H1 (cell line): Measurements from ENCODE around the gene CAPN1. TPM values are rescaled to one million over a fixed set of nuclear protein-coding genes. Genes with fewer than 3 reads are reported as not detected.
A peak's percentile ranks its signal among the peaks of the same experiment; 100 is the strongest.

ENCODE experiments used
- CTCF ChIA-PET: fragments of 300-600 bp; sonication (Branson Sonifier 250); formaldehyde crosslinking; loops from one replicate; lab custom pipeline; 2021; ENCODE audit not compliant: partially characterized antibody; lab: Charles Lee
- POLR2A ChIA-PET: fragments of 300-600 bp; sonication (Branson Sonifier 250); formaldehyde crosslinking; loops from one replicate; lab custom pipeline; 2021; ENCODE audit warnings: inconsistent platforms; ENCODE audit not compliant: partially characterized antibody; lab: Charles Lee
- DNase-seq, 2 experiments: peaks; one replicate each; pipeline versions ENCODE4 v3.0.0 to v3.0.0-alpha.2; 2010 to 2022; ENCODE audit warnings: low spot score in 2 of 2, low read depth in 1 of 2, mixed read lengths in 1 of 2
- FAIRE-seq: peaks from 2 replicates; lab custom pipeline; 2011; peaks lifted over from hg19 to GRCh38; lab: Jason Lieb, UNC
- H2AFZ ChIP-seq: 2 replicates; pipeline ENCODE4 v1.8.1; 2012; ENCODE audit warnings: low read length, inconsistent platforms
- H2AK5ac ChIP-seq: 2 replicates; pipeline ENCODE4 v1.6.1; 2013; ENCODE audit warnings: low read depth, low read length
- H2BK120ac ChIP-seq: replicated peaks from 2 replicates; pipeline ENCODE3; 2013; ENCODE audit warnings: low read depth, low read length, inconsistent platforms
- H2BK12ac ChIP-seq: 2 replicates; pipeline ENCODE4 v1.6.1; 2013; ENCODE audit warnings: low read depth, low read length
- H2BK15ac ChIP-seq: 2 replicates; pipeline ENCODE4 v1.6.1; 2013; ENCODE audit warnings: low read length
- H2BK20ac ChIP-seq: 2 replicates; pipeline ENCODE4 v1.6.1; 2013; ENCODE audit warnings: low read length
- H2BK5ac ChIP-seq: 2 replicates; pipeline ENCODE4 v1.6.1; 2013; ENCODE audit warnings: low read depth, low read length
- H3K14ac ChIP-seq: 2 replicates; pipeline ENCODE4 v1.6.1; 2013; ENCODE audit warnings: inconsistent platforms; ENCODE audit not compliant: insufficient read length
- H3K18ac ChIP-seq: 2 replicates; pipeline ENCODE4 v1.6.1; 2013; ENCODE audit warnings: low read length; ENCODE audit errors: extremely low read depth
- H3K23ac ChIP-seq: 2 replicates; pipeline ENCODE4 v1.6.1; 2013; ENCODE audit warnings: inconsistent platforms; ENCODE audit not compliant: insufficient read length
- H3K23me2 ChIP-seq: 2 replicates; pipeline ENCODE4 v1.6.1; 2013; ENCODE audit warnings: low read depth, low read length
- H3K27ac ChIP-seq: 2 replicates; pipeline ENCODE4 v1.6.1; 2011; ENCODE audit warnings: low read depth, low read length, inconsistent platforms
- H3K27me3 ChIP-seq, 4 experiments: replicated peaks in 1 of 4; 1 replicate in 1 of 4; 2 replicates in 3 of 4; pipeline versions ENCODE4 v1.6.1 to v1.8.1; 2011 to 2013; ENCODE audit warnings: low read length in 3 of 4, mild to moderate bottlenecking in 3 of 4, inconsistent platforms in 2 of 4, mixed read lengths in 2 of 4, moderate library complexity in 1 of 4; ENCODE audit not compliant: control insufficient read depth in 3 of 4, insufficient read depth in 3 of 4; ENCODE audit errors: extremely low read depth in 1 of 4
- H3K36me3 ChIP-seq, 4 experiments: 2 replicates each; pipeline versions ENCODE4 v1.6.1 to v1.8.1; 2011 to 2013; ENCODE audit warnings: mild to moderate bottlenecking in 4 of 4, low read length in 3 of 4, moderate library complexity in 2 of 4, control low read depth in 1 of 4, inconsistent platforms in 1 of 4; ENCODE audit not compliant: insufficient read depth in 4 of 4, control insufficient read depth in 2 of 4
- H3K4ac ChIP-seq: replicated peaks from 2 replicates; pipeline ENCODE3; 2013; ENCODE audit warnings: low read length, low read depth, mixed read lengths, inconsistent platforms; ENCODE audit not compliant: insufficient read length
- H3K4me1 ChIP-seq, 4 experiments: replicated peaks in 1 of 4; 1 replicate in 1 of 4; 2 replicates in 3 of 4; pipeline versions ENCODE4 v1.6.1 to v1.8.1; 2011 to 2013; ENCODE audit warnings: low read length in 3 of 4, inconsistent platforms in 2 of 4, mixed read lengths in 1 of 4; ENCODE audit not compliant: insufficient read depth in 4 of 4, control insufficient read depth in 3 of 4
- H3K4me2 ChIP-seq, 2 experiments: 2 replicates each; pipeline versions ENCODE4 v1.6.1 to v1.8.1; 2011 to 2013; ENCODE audit warnings: low read depth in 2 of 2, low read length in 2 of 2, control low read depth in 1 of 2, inconsistent platforms in 1 of 2, mild to moderate bottlenecking in 1 of 2; ENCODE audit not compliant: insufficient read depth in 1 of 2
- H3K4me3 ChIP-seq, 4 experiments: fragments of 200-600, 300-600 bp in 1 of 4; sonication (generic), shearing (Covaris generic), sonication (Bioruptor Twin) in 1 of 4; 2 replicates each; pipeline versions ENCODE4 v1.5.1 to v1.8.1; 2011 to 2016; ENCODE audit warnings: low read length in 4 of 4, low read depth in 3 of 4, control low read depth in 2 of 4, inconsistent platforms in 2 of 4, mild to moderate bottlenecking in 2 of 4, mixed read lengths in 1 of 4, moderate library complexity in 1 of 4; ENCODE audit not compliant: insufficient read depth in 2 of 4; ENCODE audit errors: extremely low read depth in 1 of 4
- H3K56ac ChIP-seq: replicated peaks from 2 replicates; pipeline ENCODE3; 2013; ENCODE audit warnings: low read depth, mild to moderate bottlenecking, mixed read lengths, low read length, inconsistent platforms; ENCODE audit not compliant: insufficient read length
- H3K79me1 ChIP-seq: 2 replicates; pipeline ENCODE4 v1.6.1; 2013; ENCODE audit warnings: low read depth, low read length, control low read depth
- H3K79me2 ChIP-seq, 2 experiments: 2 replicates each; pipeline versions ENCODE4 v1.6.1 to v1.8.1; 2012 to 2013; ENCODE audit warnings: low read length in 2 of 2, mild to moderate bottlenecking in 2 of 2, inconsistent platforms in 1 of 2; ENCODE audit not compliant: insufficient read depth in 2 of 2, control insufficient read depth in 1 of 2
- H3K9ac ChIP-seq, 4 experiments: replicated peaks in 1 of 4; 1 replicate in 1 of 4; 2 replicates in 3 of 4; pipeline versions ENCODE4 v1.6.1 to v1.8.1; 2011 to 2013; ENCODE audit warnings: low read depth in 3 of 4, low read length in 3 of 4, control low read depth in 2 of 4, mild to moderate bottlenecking in 2 of 4, moderate library complexity in 2 of 4, inconsistent platforms in 1 of 4; ENCODE audit errors: extremely low read depth in 1 of 4
- H3K9me3 ChIP-seq, 2 experiments: 2 replicates each; pipeline versions ENCODE4 v1.6.1 to v1.8.1; 2012 to 2013; ENCODE audit warnings: mild to moderate bottlenecking in 2 of 2, moderate library complexity in 2 of 2, control low read depth in 1 of 2, inconsistent platforms in 1 of 2, low read depth in 1 of 2, low read length in 1 of 2, mixed read lengths in 1 of 2; ENCODE audit not compliant: insufficient read depth in 2 of 2
- H4K20me1 ChIP-seq, 2 experiments: replicated peaks in 1 of 2; 2 replicates each; pipeline versions ENCODE3 to v1.8.1; 2011 to 2013; ENCODE audit warnings: inconsistent platforms in 2 of 2, low read length in 2 of 2, mild to moderate bottlenecking in 1 of 2; ENCODE audit not compliant: insufficient read depth in 2 of 2, control insufficient read depth in 1 of 2
- H4K5ac ChIP-seq: 2 replicates; pipeline ENCODE4 v1.6.1; 2013; ENCODE audit warnings: low read length, low read depth, mixed read lengths, inconsistent platforms; ENCODE audit not compliant: insufficient read length
- H4K8ac ChIP-seq: 2 replicates; pipeline ENCODE4 v1.8.0; 2013; ENCODE audit warnings: mild to moderate bottlenecking, moderate library complexity, low read length, inconsistent platforms; ENCODE audit not compliant: insufficient read depth; ENCODE audit errors: extremely low read depth
- H4K91ac ChIP-seq: replicated peaks from 2 replicates; pipeline ENCODE3; 2013; ENCODE audit warnings: low read length, mixed read lengths, inconsistent platforms; ENCODE audit not compliant: insufficient read length
- WGBS, 2 experiments: shearing (Covaris generic) in 1 of 2; methylation state at CpG; one replicate each; pipeline versions ENCODE4 v1.1.6 to v1.1.7; 2013 to 2015; ENCODE audit warnings: low lambda C conversion rate in 2 of 2, mixed read lengths in 2 of 2, inconsistent platforms in 1 of 2, low coverage in 1 of 2, missing lambda C conversion rate in 1 of 2; ENCODE audit not compliant: insufficient replicate concordance in 2 of 2, insufficient coverage in 1 of 2, insufficient read length in 1 of 2; ENCODE audit errors: extremely low coverage in 1 of 2, missing lambda C conversion rate in 1 of 2; 5-methylcytosine and 5-hydroxymethylcytosine counted together
- polyA plus RNA-seq, 7 experiments: library from polyadenylated mRNA; depleted of rRNA in 3 of 7; stranded (reverse) in 5 of 7; unstranded in 2 of 7; fragments of >200 nt in 5 of 7; fragments of 200-250 nt in 2 of 7; gene quantifications; 1 replicate in 5 of 7; 2 replicates in 1 of 7; 4 replicates in 1 of 7; pipeline versions ENCODE4 v1.2.1 to v1.2.3, GENCODE V29; 2011 to 2013; ENCODE audit warnings: missing spikeins in 2 of 7, mixed read lengths in 2 of 7
- total RNA-seq: library from RNA; stranded (reverse); fragmentation: NEBNext Ultra II Directional; extraction: Animal tissue kit (Norgen Biotek cat#: 25700); gene quantifications from 2 replicates; pipeline ENCODE4 v1.2.1, GENCODE V29; 2021

Gene CAPN1
- total and polyA plus RNA-seq, 2 of the 8 experiments (the other 6 are each of a cell fraction or from before 2014, with no cell fraction given), result 194 to 233 TPM

GRCh38 chr11:65224930-65225278 is 43.2 kb downstream of the CAPN1 start:
- no peaks in the 10 kb centered on the region for H3K27me3 ChIP-seq
- H2BK5ac ChIP-seq, result peak overlapping the region; percentile 80; the same call in 1 of the 2 replicates
- H3K36me3 ChIP-seq, result peaks cover 3 to 8% (median 4%) of the 10 kb centered on the region in 4 experiments; a peak in 4 of 8 replicates
- WGBS, 2 experiments, result 32% methylated on average over 5 of the region's 5 CpGs; no CpG with 5 or more reads in 1 of the 2 experiments
- no peak overlapping the region for H2BK12ac ChIP-seq
- peak overlapping the region; percentile 47 for H3K4ac ChIP-seq
- no peak overlapping the region for H2BK20ac ChIP-seq
- peaks cover 3% of the 10 kb centered on the region; the same call in 1 of the 2 replicates for H3K23me2 ChIP-seq
- FAIRE-seq (no peak), DNase-seq (no peak)
- 0 out of 2 replicates have a peak overlapping the region, but pooled peaks have one; percentile 3 for H2AFZ ChIP-seq
- ChIA-PET CTCF (interaction anchor here (0.7 to 15.4 kb wide), 16 partner anchors 7 to 105 kb away, joined by 3 to 258 read pairs (median 6); partner anchors contain the start of gene POLA2), POLR2A (interaction anchor here (0.6 to 18.1 kb wide), 17 partner anchors 9 to 221 kb away, joined by 3 to 324 read pairs (median 4); partner anchors contain the start of genes CAPN1, CDC42EP2 and POLA2)
- H4K5ac ChIP-seq, result peak overlapping the region; percentile 31
- H2BK15ac ChIP-seq, result no peak overlapping the region
- no peak overlapping the region; the same call in 1 of the 2 replicates for H2AK5ac ChIP-seq
- no peak overlapping the region for H3K23ac ChIP-seq
- H3K18ac ChIP-seq, result peak overlapping the region; percentile 66
- H3K9me3 ChIP-seq, result no peaks in the 10 kb centered on the region
- no peak overlapping the region for H2BK120ac ChIP-seq
- peak overlapping the region; percentile 49 to 67 for H3K4me2 ChIP-seq
- H3K4me3 ChIP-seq, result peak overlapping the region in 1 of 4 experiments; percentile 60; a peak in 2 of 8 replicates
- H3K79me1 ChIP-seq, result no peaks in the 10 kb centered on the region
- H4K91ac ChIP-seq, result peak overlapping the region; percentile 69
- peaks cover 0 to 9% (median 7%) of the 10 kb centered on the region in 4 experiments; a peak in 6 of 7 replicates for H3K4me1 ChIP-seq
- H3K79me2 ChIP-seq, result no peaks in the 10 kb centered on the region
- H3K14ac ChIP-seq, result no peak overlapping the region
- H3K27ac ChIP-seq, result no peak overlapping the region; the same call in 1 of the 2 replicates
- H3K9ac ChIP-seq, result no peak overlapping the region
- H4K20me1 ChIP-seq, result no peaks in the 10 kb centered on the region
- no peak overlapping the region; the same call in 1 of the 2 replicates for H4K8ac ChIP-seq
- no peak overlapping the region for H3K56ac ChIP-seq
